HG03108 (cell line): ENCODE results near the gene CYCS.

ENCODE experiments used
- ATAC-seq: cut with Tn5 transposase; IDR thresholded peaks from one replicate; pipeline ENCODE4 v1.9.1; 2021; ENCODE audit warnings: moderate library complexity; ENCODE audit not compliant: unreplicated experiment

The CYCS gene

DNA sequence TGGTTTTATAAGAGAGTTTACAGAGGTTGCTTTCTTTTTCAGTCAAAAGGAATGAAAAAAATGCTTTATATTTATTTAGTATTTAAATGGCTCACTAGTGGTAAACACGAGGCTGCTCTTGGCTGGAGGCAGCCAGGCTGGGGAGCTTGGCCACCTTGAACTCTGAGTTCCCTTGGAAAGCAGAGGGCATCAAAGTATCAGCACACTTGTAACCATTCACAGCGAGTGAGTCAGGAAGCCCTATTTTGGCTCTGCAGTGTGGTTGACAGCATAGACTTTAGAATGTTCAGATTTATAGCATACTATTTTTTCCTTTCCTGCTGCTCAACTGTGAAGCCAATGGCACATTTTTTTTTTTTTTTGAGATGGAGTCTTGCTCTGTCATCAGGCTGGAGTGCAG is 51.6 kb downstream of the CYCS start:
- ATAC-seq = no peak
